ENCODE results near the gene SHROOM3.
"Not testable (repeated sequence)": the region's sequence is repeated elsewhere in the genome, so short reads cannot be mapped to it uniquely, and the experiment has no call there.

Gene SHROOM3

GRCh38 chr4:76594173-76594572 is 159.1 kb downstream of the SHROOM3 start:
- no peak for DNase-seq (ENCODE audit: low read depth in 2 of 2)

GRCh38 chr4:76595435-76595834 is 160.4 kb downstream of the SHROOM3 start:
- no peak for DNase-seq (ENCODE audit: low read depth in 2 of 2)

GRCh38 chr4:76596713-76597112 is 161.7 kb downstream of the SHROOM3 start:
- no peak for DNase-seq (ENCODE audit: low read depth in 2 of 2)

- DNase-seq (ENCODE audit: low read depth in 2 of 2), result no peak
Observed at GRCh38 chr4:76597423-76597979, 162.5 kb downstream of the SHROOM3 start.

GRCh38 chr4:76600447-76600846 is 165.4 kb downstream of the SHROOM3 start:
- DNase-seq (ENCODE audit: low read depth in 2 of 2), result no peak

GRCh38 chr4:76601791-76602190 is 166.8 kb downstream of the SHROOM3 start:
- DNase-seq (ENCODE audit: low read depth in 2 of 2), result no peak

GRCh38 chr4:76605099-76605563 is 170.1 kb downstream of the SHROOM3 start:
- no peak for DNase-seq (ENCODE audit: low read depth in 2 of 2)

GRCh38 chr4:76606645-76607265 is 171.7 kb downstream of the SHROOM3 start:
- DNase-seq (ENCODE audit: low read depth in 2 of 2), result no peak

GRCh38 chr4:76607266-76607799 is 172.3 kb downstream of the SHROOM3 start:
- DNase-seq (ENCODE audit: low read depth in 2 of 2), result no peak

GRCh38 chr4:76607846-76608245 is 172.8 kb downstream of the SHROOM3 start:
- no peak for DNase-seq (ENCODE audit: low read depth in 2 of 2)

- DNase-seq (ENCODE audit: low read depth in 2 of 2), result not testable (repeated sequence)
Observed at GRCh38 chr4:76608549-76608948, 173.5 kb downstream of the SHROOM3 start.

- DNase-seq (ENCODE audit: low read depth in 2 of 2), result no peak
Observed at GRCh38 chr4:76610751-76611547, 175.9 kb downstream of the SHROOM3 start.

- no peak for DNase-seq (ENCODE audit: low read depth in 2 of 2)
Observed at GRCh38 chr4:76611616-76612207, 176.7 kb downstream of the SHROOM3 start.

GRCh38 chr4:76614589-76614988 is 179.6 kb downstream of the SHROOM3 start:
- DNase-seq (ENCODE audit: low read depth in 2 of 2), result no peak

- DNase-seq (ENCODE audit: low read depth in 2 of 2), result no peak
Observed at GRCh38 chr4:76615999-76616398, 181.0 kb downstream of the SHROOM3 start.

- DNase-seq (ENCODE audit: low read depth in 2 of 2), result no peak
Observed at GRCh38 chr4:76616526-76616925, 181.5 kb downstream of the SHROOM3 start.

GRCh38 chr4:76620723-76621468 is 185.9 kb downstream of the SHROOM3 start:
- DNase-seq (ENCODE audit: low read depth in 2 of 2), result no peak

GRCh38 chr4:76622126-76622525 is 187.1 kb downstream of the SHROOM3 start:
- DNase-seq (ENCODE audit: low read depth in 2 of 2), result no peak

- DNase-seq (ENCODE audit: low read depth in 2 of 2), result no peak
Observed at GRCh38 chr4:76622717-76623116, 187.7 kb downstream of the SHROOM3 start.

GRCh38 chr4:76623217-76624045 is 188.4 kb downstream of the SHROOM3 start:
- no peak for DNase-seq (ENCODE audit: low read depth in 2 of 2)

- no peak for DNase-seq (ENCODE audit: low read depth in 2 of 2)
Observed at GRCh38 chr4:76624241-76624681, 189.2 kb downstream of the SHROOM3 start.

All from stimulated activated CD4-positive, alpha-beta T cell treated with anti-CD3 and anti-CD28 coated beads, Interleukin-1b, Interleukin-23, amount 100 ng/mL, for 1 hour (primary cell).